Smooth muscle cell of the umbilical artery (primary cell): ENCODE data around the gene MTHFD1L. TPM values are rescaled to one million over a fixed set of nuclear protein-coding genes. Genes with fewer than 3 reads are reported as not detected.

Experiments
- total RNA-seq: library from RNA; depleted of rRNA; stranded (reverse); fragments of >200 nt; gene quantifications from 2 replicates; pipeline ENCODE4 v1.2.3, GENCODE V29; 2014

MTHFD1L gene
- 49.6 and 72.3 TPM in 2 replicates for total RNA-seq

DNA sequence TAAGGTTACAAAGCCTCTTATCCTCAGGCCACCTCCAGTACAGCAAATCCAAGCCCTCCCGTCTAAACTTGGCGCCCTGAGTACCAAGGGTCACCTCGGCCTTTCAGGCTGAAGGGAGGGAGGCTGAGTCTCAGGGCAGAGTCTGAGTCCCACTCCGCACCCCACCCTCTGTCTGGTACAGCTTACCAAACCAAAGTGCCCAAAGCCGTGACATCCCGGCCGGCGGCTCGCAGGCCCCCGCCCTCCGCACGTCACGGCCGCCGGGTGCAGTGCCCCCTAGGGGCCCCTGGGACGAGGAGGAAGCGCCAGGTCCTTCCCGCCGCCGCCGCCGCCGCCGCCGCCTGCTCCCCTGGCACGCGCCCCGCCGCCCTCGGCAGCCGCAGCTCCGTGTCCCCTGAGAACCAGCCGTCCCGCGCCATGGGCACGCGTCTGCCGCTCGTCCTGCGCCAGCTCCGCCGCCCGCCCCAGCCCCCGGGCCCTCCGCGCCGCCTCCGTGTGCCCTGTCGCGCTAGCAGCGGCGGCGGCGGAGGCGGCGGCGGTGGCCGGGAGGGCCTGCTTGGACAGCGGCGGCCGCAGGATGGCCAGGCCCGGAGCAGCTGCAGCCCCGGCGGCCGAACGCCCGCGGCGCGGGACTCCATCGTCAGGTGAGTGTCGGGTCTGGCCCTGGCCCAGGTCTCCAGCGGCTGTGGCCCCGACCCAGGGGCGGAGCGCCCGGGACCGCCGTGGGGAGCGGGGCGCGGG is at the start of gene MTHFD1L:
MTHFD1L (plus strand) TSS at position 297 of the 741 bp plus-strand sequence; CDS start at position 418, 121 bp downstream.

